Osteoblast (primary cell): Measurements from ENCODE around the gene ECE2. TPM values are rescaled to one million over a fixed set of nuclear protein-coding genes. Genes with fewer than 3 reads are reported as not detected.

Source experiments
- DNase-seq: peaks from one replicate; pipeline ENCODE4 v3.0.0; 2011; ENCODE audit warnings: low spot score, mixed read lengths; ENCODE audit not compliant: insufficient read length; ENCODE audit errors: missing footprints
- H2AFZ ChIP-seq: 2 replicates; pipeline ENCODE4 v1.6.0; 2011; ENCODE audit warnings: mild to moderate bottlenecking, low read length
- H3K27ac ChIP-seq: 2 replicates; pipeline ENCODE4 v1.5.1; 2011; ENCODE audit warnings: mild to moderate bottlenecking, low read depth, low read length, moderate library complexity
- H3K27me3 ChIP-seq: 2 replicates; pipeline ENCODE4 v1.6.0; 2012; ENCODE audit warnings: mild to moderate bottlenecking, control low read depth, inconsistent platforms, low read length, moderate library complexity; ENCODE audit not compliant: insufficient read depth
- H3K36me3 ChIP-seq: 2 replicates; pipeline ENCODE4 v1.5.1; 2011; ENCODE audit warnings: mild to moderate bottlenecking, low read length, control low read depth, moderate library complexity; ENCODE audit not compliant: insufficient read depth
- H3K4me1 ChIP-seq: 2 replicates; pipeline ENCODE4 v1.5.1; 2011; ENCODE audit warnings: mild to moderate bottlenecking, low read length, control low read depth, moderate library complexity; ENCODE audit not compliant: insufficient read depth
- H3K4me2 ChIP-seq: 2 replicates; pipeline ENCODE4 v1.6.0; 2011; ENCODE audit warnings: mild to moderate bottlenecking, low read length; ENCODE audit not compliant: insufficient read depth
- H3K4me3 ChIP-seq: fragments of 200-600 bp; sonication (generic); 3 replicates; pipeline ENCODE4 v1.5.1; 2012; ENCODE audit warnings: mild to moderate bottlenecking, low read length, inconsistent platforms; ENCODE audit not compliant: insufficient read depth
- H3K79me2 ChIP-seq: 2 replicates; pipeline ENCODE4 v1.6.0; 2012; ENCODE audit warnings: mild to moderate bottlenecking, low read length, control low read depth, inconsistent platforms; ENCODE audit not compliant: insufficient read depth
- H3K9me3 ChIP-seq: 2 replicates; pipeline ENCODE4 v1.5.1; 2011; ENCODE audit warnings: low read depth, low read length, control low read depth
- H4K20me1 ChIP-seq: 2 replicates; pipeline ENCODE4 v1.6.0; 2012; ENCODE audit warnings: mild to moderate bottlenecking, low read length, control low read depth; ENCODE audit not compliant: insufficient read depth
- CTCF ChIP-seq: IDR thresholded peaks from 2 replicates; pipeline ENCODE4 v1.5.1; 2011; ENCODE audit warnings: mild to moderate bottlenecking, low read depth, low read length, moderate library complexity; ENCODE audit errors: extremely low read depth
- total RNA-seq: library from RNA; depleted of rRNA; stranded (reverse); fragments of >200 nt; gene quantifications from 2 replicates; pipeline ENCODE4 v1.2.3, GENCODE V29; 2012

ECE2 gene
- total RNA-seq, 1 donor: not detected

GRCh38 chr3:184240384-184241140 lies 35.3 kb upstream of the ECE2 start:
- DNase-seq: peak; percentile 92
- H3K9me3 ChIP-seq: no peaks in the 10 kb centered on the region
- H4K20me1 ChIP-seq: peaks cover 30% of the 10 kb centered on the region
- no peaks in the 10 kb centered on the region for H3K4me1 ChIP-seq
- H3K27me3 ChIP-seq: no peaks in the 10 kb centered on the region
- peaks cover 29% of the 10 kb centered on the region for H3K36me3 ChIP-seq
- no peak overlapping the region for H3K27ac ChIP-seq
- no peak overlapping the region for H3K4me2 ChIP-seq
- H2AFZ ChIP-seq: no peak overlapping the region
- TF ChIP-seq CTCF: no peak
- no peak overlapping the region for H3K4me3 ChIP-seq
- no peaks in the 10 kb centered on the region for H3K79me2 ChIP-seq

- H3K4me3 ChIP-seq: no peak overlapping the region
- TF ChIP-seq CTCF: no peak
- no peak overlapping the region for H3K4me2 ChIP-seq
- peak; percentile 31 for DNase-seq
- H3K4me1 ChIP-seq: no peaks in the 10 kb centered on the region
- peaks cover 1% of the 10 kb centered on the region for H3K79me2 ChIP-seq
- no peaks in the 10 kb centered on the region for H3K9me3 ChIP-seq
- H4K20me1 ChIP-seq: peaks cover 34% of the 10 kb centered on the region
- H3K27ac ChIP-seq: no peak overlapping the region
- H2AFZ ChIP-seq: no peak overlapping the region
- no peaks in the 10 kb centered on the region for H3K27me3 ChIP-seq
- peaks cover 29% of the 10 kb centered on the region for H3K36me3 ChIP-seq
Observed at GRCh38 chr3:184241141-184241446, 34.7 kb upstream of the ECE2 start.

GRCh38 chr3:184241447-184242296 lies 34.1 kb upstream of the ECE2 start:
- H3K9me3 ChIP-seq: no peaks in the 10 kb centered on the region
- H3K36me3 ChIP-seq: peaks cover 29% of the 10 kb centered on the region
- no peak overlapping the region for H3K4me2 ChIP-seq
- H3K4me1 ChIP-seq: no peaks in the 10 kb centered on the region
- H3K27me3 ChIP-seq: no peaks in the 10 kb centered on the region
- H2AFZ ChIP-seq: no peak overlapping the region
- H3K27ac ChIP-seq: no peak overlapping the region
- no peak overlapping the region for H3K4me3 ChIP-seq
- DNase-seq: peak; percentile 90
- peaks cover 34% of the 10 kb centered on the region for H4K20me1 ChIP-seq
- H3K79me2 ChIP-seq: peaks cover 2% of the 10 kb centered on the region
- peak; percentile 47 for TF ChIP-seq CTCF

- Histone ChIP-seq H3K27me3 (no peaks in the 10 kb centered on the region), H4K20me1 (peaks cover 34% of the 10 kb centered on the region), H3K4me3 (no peak overlapping the region), H3K27ac (no peak overlapping the region), H3K4me2 (no peak overlapping the region), H2AFZ (no peak overlapping the region), H3K4me1 (no peaks in the 10 kb centered on the region), H3K79me2 (peaks cover 5% of the 10 kb centered on the region), H3K36me3 (peaks cover 29% of the 10 kb centered on the region), H3K9me3 (no peaks in the 10 kb centered on the region)
- TF ChIP-seq CTCF: no peak
- DNase-seq: peak; percentile 48
Observed at GRCh38 chr3:184242297-184242685, 33.5 kb upstream of the ECE2 start.
